Uterus (tissue), 4 donors: ENCODE data around the gene CASKIN2. TPM values are rescaled to one million over a fixed set of nuclear protein-coding genes. Genes with fewer than 3 reads are reported as not detected.
A peak's percentile ranks its signal among the peaks of the same experiment; 100 is the strongest.

Experiments used
- DNase-seq, 2 donors: peaks; one replicate each; pipeline ENCODE4 v3.0.0-alpha.2; 2019 to 2020
- H3K27ac ChIP-seq, 2 donors: fragments of 200-600 bp; sonication (generic); 1 replicate in 1 of 2; 2 replicates in 1 of 2; pipeline ENCODE4 v1.5.1; 2016 to 2018
- H3K27me3 ChIP-seq, 2 donors: fragments of 200-600 bp; sonication (generic); one replicate each; pipeline ENCODE4 v1.5.1; 2018 to 2019; ENCODE audit warnings: control low read depth in 1 of 2
- H3K36me3 ChIP-seq, 2 donors: fragments of 200-600 bp; sonication (generic); one replicate each; pipeline ENCODE4 v1.5.1; 2019; ENCODE audit warnings: control low read depth in 1 of 2
- H3K4me1 ChIP-seq, 2 donors: fragments of 200-600 bp; sonication (generic); one replicate each; pipeline ENCODE4 v1.5.1; 2018 to 2019; ENCODE audit warnings: control low read depth in 1 of 2
- H3K4me3 ChIP-seq, 2 donors: fragments of 200-600 bp; sonication (generic); 1 replicate in 1 of 2; 2 replicates in 1 of 2; pipeline ENCODE4 v1.5.1; 2018 to 2019; ENCODE audit warnings: mild to moderate bottlenecking in 1 of 2
- H3K9me3 ChIP-seq, 2 donors: fragments of 200-600 bp; sonication (generic); one replicate each; pipeline ENCODE4 v1.5.1; 2019; ENCODE audit warnings: control low read depth in 1 of 2
- CTCF ChIP-seq, 4 experiments: fragments of 200-600 bp in 2 of 4; fragments of 450-650 bp in 2 of 4; sonication (generic) in 2 of 4; IDR thresholded peaks; one replicate each; pipeline ENCODE4 v1.5.1; 2016 to 2019; ENCODE audit warnings: antibody characterized with exemption in 4 of 4, mild to moderate bottlenecking in 2 of 4, moderate library complexity in 1 of 4
- POLR2A ChIP-seq, 2 donors: fragments of 450-650 bp; IDR thresholded peaks; one replicate each; pipeline ENCODE4 v1.6.1; 2016; ENCODE audit warnings: antibody characterized with exemption in 2 of 2, mild to moderate bottlenecking in 1 of 2, moderate library complexity in 1 of 2
- intact Hi-C: fragments of 100-400 bp; cut with DNase I; formaldehyde crosslinking; loops from one replicate; pipeline ENCODE4 v1.15.1; 2023; ENCODE audit warnings: low total_unique reads
- total RNA-seq, 4 donors: library from RNA; depleted of rRNA in 3 of 4; stranded (reverse); fragments of >200 nt in 3 of 4; gene quantifications; one replicate each; pipeline versions ENCODE4 v1.1.0 to v1.2.4, GENCODE V29; 2014 to 2023
- donor health status: DM: yes; HTN: yes; CAD: no.

CASKIN2 gene
- total RNA-seq, 4 donors from 2014 or later: 7.4 to 122 (median 15.5) TPM

GRCh38 chr17:75499313-75500022, 15.9 kb downstream of the CASKIN2 start:
- Histone ChIP-seq H3K27me3 (no peaks in the 10 kb centered on the region), H3K36me3 (no peaks in the 10 kb centered on the region), H3K27ac (peak overlapping the region; percentile 62 to 71), H3K9me3 (no peaks in the 10 kb centered on the region), H3K4me1 (no peaks in the 10 kb centered on the region), H3K4me3 (no peak overlapping the region)
- intact Hi-C loops: no loop called here
- TF ChIP-seq CTCF (IDR thresholded peaks at IDR 0.05) (no peak), POLR2A (IDR thresholded peaks at IDR 0.05) (no peak)
- DNase-seq: peak; percentile 64 to 69

- H3K27ac ChIP-seq: peak overlapping the region; percentile 62 to 71
- H3K27me3 ChIP-seq: no peaks in the 10 kb centered on the region
- no peak overlapping the region for H3K4me3 ChIP-seq
- no peak for TF ChIP-seq CTCF (IDR thresholded peaks at IDR 0.05)
- no peak for TF ChIP-seq POLR2A (IDR thresholded peaks at IDR 0.05)
- DNase-seq: no peak
- H3K9me3 ChIP-seq: no peaks in the 10 kb centered on the region
- H3K36me3 ChIP-seq: no peaks in the 10 kb centered on the region
- intact Hi-C loops: no loop called here
- H3K4me1 ChIP-seq: no peaks in the 10 kb centered on the region
Measured at GRCh38 chr17:75498726-75499213, 16.6 kb downstream of the CASKIN2 start.

- Histone ChIP-seq H3K4me3 (no peak overlapping the region), H3K27me3 (no peaks in the 10 kb centered on the region), H3K4me1 (no peaks in the 10 kb centered on the region), H3K9me3 (no peaks in the 10 kb centered on the region), H3K27ac (peak overlapping the region; percentile 20 to 62), H3K36me3 (no peaks in the 10 kb centered on the region)
- no peak for DNase-seq
- intact Hi-C loops: no loop called here
- TF ChIP-seq CTCF (IDR thresholded peaks at IDR 0.05) (no peak), POLR2A (IDR thresholded peaks at IDR 0.05) (no peak)
Measured at GRCh38 chr17:75498039-75498725, 17.2 kb downstream of the CASKIN2 start.

DNA sequence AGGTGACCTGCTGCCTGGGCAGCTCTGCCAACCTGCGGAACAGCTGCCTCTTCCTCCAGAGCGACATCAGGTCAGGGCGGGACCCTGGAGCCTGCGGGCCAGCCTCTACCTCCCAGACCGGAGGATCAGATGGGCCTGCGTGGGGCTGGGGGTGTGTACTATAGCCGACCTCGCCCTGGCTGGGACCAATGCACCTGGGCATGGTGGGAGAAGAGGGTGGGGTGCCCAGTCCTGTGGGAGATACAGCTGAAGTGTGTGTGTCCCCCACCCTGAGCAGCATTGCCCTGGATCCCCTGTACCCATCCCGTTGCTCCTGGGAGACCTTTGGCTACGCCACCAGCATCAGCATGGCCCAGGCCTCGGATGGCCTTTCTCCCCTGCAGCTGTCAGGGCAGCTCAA, 19.3 kb downstream of the CASKIN2 start:
- intact Hi-C loops: no loop called here
- DNase-seq: no peak
- Histone ChIP-seq H3K36me3 (no peaks in the 10 kb centered on the region), H3K4me1 (no peaks in the 10 kb centered on the region), H3K27ac (no peak overlapping the region), H3K9me3 (no peaks in the 10 kb centered on the region), H3K27me3 (no peaks in the 10 kb centered on the region), H3K4me3 (no peak overlapping the region)
- no peak for TF ChIP-seq POLR2A (IDR thresholded peaks at IDR 0.05)
- TF ChIP-seq CTCF (IDR thresholded peaks at IDR 0.05): no peak

DNA sequence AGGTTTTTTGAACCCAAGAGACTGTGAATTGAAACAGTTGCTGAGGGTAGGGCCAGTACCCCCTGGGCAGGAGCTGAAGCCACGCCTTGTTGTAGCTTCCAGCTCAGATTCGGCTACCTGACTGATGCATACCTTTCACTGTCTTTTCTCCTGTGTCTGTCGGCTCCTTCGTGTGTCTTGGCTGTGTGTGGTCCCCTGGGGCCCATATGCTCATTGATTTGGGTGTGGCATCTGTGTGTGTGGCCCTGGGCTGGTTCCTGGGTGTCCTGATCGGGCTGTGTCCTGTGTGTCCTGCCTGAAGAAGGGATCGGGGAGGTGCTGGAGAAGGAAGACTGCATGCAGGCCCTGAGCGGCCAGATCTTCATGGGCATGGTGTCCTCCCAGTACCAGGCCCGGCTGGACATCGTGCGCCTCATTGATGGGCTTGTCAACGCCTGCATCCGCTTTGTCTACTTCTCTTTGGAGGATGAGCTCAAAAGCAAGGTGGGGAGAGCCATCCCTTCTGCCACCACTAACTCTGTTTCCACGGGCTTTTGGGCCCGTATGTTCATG, 20.9 kb downstream of the CASKIN2 start:
- H3K27ac ChIP-seq: no peak overlapping the region
- TF ChIP-seq POLR2A (IDR thresholded peaks at IDR 0.05) (no peak), CTCF (IDR thresholded peaks at IDR 0.05) (no peak)
- no peaks in the 10 kb centered on the region for H3K27me3 ChIP-seq
- H3K36me3 ChIP-seq: no peaks in the 10 kb centered on the region
- no peaks in the 10 kb centered on the region for H3K9me3 ChIP-seq
- DNase-seq: no peak
- intact Hi-C loops: no loop called here
- H3K4me1 ChIP-seq: no peaks in the 10 kb centered on the region
- H3K4me3 ChIP-seq: no peak overlapping the region
